Stimulated activated CD4-positive, alpha-beta T cell treated with anti-CD3 and anti-CD28 coated beads, Interleukin-4, amount 100 ng/mL, for 4 hours (primary cell): ENCODE measurements around the gene CSRNP2.
"Not testable (repeated sequence)": the region's sequence is repeated elsewhere in the genome, so short reads cannot be mapped to it uniquely, and the experiment has no call there.

Source experiments
- DNase-seq, 2 experiments: peaks; one replicate each; pipeline ENCODE4 v3.0.0-alpha.2; 2020

CSRNP2 gene

GRCh38 chr12:51025836-51026638 lies 57.4 kb downstream of the CSRNP2 start, which contains the start of gene SLC11A2:
Gene SLC11A2, minus strand, starts transcription at chr12:51026384. Its CDS starts 15,656 bp downstream, at chr12:51010728.
- DNase-seq = peak; percentile 90 to 93

GRCh38 chr12:51025338-51025835 lies 58.0 kb downstream of the CSRNP2 start:
- DNase-seq = no peak

GRCh38 chr12:51023625-51024382 lies 59.6 kb downstream of the CSRNP2 start:
- DNase-seq = no peak

- DNase-seq = no peak
These were observed 61.7 kb downstream of the CSRNP2 start for GRCh38 chr12:51021694-51022093.

GRCh38 chr12:51020448-51021182 lies 62.8 kb downstream of the CSRNP2 start:
- DNase-seq = no peak

- DNase-seq = no peak
These were observed 63.5 kb downstream of the CSRNP2 start for GRCh38 chr12:51019927-51020326.

- DNase-seq = no peak
These were observed 64.4 kb downstream of the CSRNP2 start for GRCh38 chr12:51018956-51019355.

GRCh38 chr12:51017452-51017851 lies 65.9 kb downstream of the CSRNP2 start:
- no peak for DNase-seq

- DNase-seq = not testable (repeated sequence)
These were observed 68.9 kb downstream of the CSRNP2 start for GRCh38 chr12:51014467-51014866.

- no peak for DNase-seq
These were observed 70.0 kb downstream of the CSRNP2 start for GRCh38 chr12:51013441-51013840.

- no peak for DNase-seq
These were observed 70.7 kb downstream of the CSRNP2 start for GRCh38 chr12:51012570-51013236.

- DNase-seq = no peak
These were observed 71.4 kb downstream of the CSRNP2 start for GRCh38 chr12:51011955-51012354.
